A549 (cell line): ENCODE data around the gene LHFPL2. TPM values are rescaled to one million over a fixed set of nuclear protein-coding genes. Genes with fewer than 3 reads are reported as not detected.

Experiments used
- ATAC-seq, 2 experiments: fragments of 200-7000 bp in 1 of 2; fragments of >200 bp in 1 of 2; cut with Nextera tagmentation in 1 of 2; cut with Tn5 transposase in 1 of 2; 3 replicates each; pipeline versions ENCODE4 v1.8.0 to v1.9.1; 2018 to 2020; ENCODE audit warnings: mild to moderate bottlenecking in 1 of 2, moderate library complexity in 1 of 2
- CTCF ChIA-PET: fragments of 300-600 bp; sonication (Branson Sonifier 250); formaldehyde crosslinking; extraction: SDS; loops from one replicate; lab custom pipeline; 2021; ENCODE audit warnings: antibody characterized with exemption, inconsistent platforms; lab: Yijun Ruan, JAX
- POLR2A ChIA-PET: fragments of 350-600 bp; formaldehyde crosslinking; extraction: SDS; loops from one replicate; lab custom pipeline; 2021; ENCODE audit warnings: antibody characterized with exemption, inconsistent platforms; lab: Yijun Ruan, JAX
- DNase-seq, 2 experiments: peaks; one replicate each; pipeline versions ENCODE4 v3.0.0 to v3.0.0-alpha.2; 2011 to 2016; ENCODE audit warnings: low read depth in 1 of 2, low spot score in 1 of 2
- FAIRE-seq: peaks from 2 replicates; lab custom pipeline; 2011; peaks lifted over from hg19 to GRCh38; lab: Jason Lieb, UNC
- H3K27ac ChIP-seq, 2 experiments: fragments of >200 bp; sonication (Bioruptor Twin); formaldehyde crosslinking; 3 replicates each; pipeline ENCODE4 v1.5.1; 2016 to 2017
- H3K4me1 ChIP-seq: fragments of >200 bp; sonication (Bioruptor Twin); formaldehyde crosslinking; 3 replicates; pipeline ENCODE4 v1.6.1; 2016
- H3K4me2 ChIP-seq: fragments of >200 bp; sonication (Bioruptor Twin); formaldehyde crosslinking; 3 replicates; pipeline ENCODE4 v1.6.1; 2016
- H3K4me3 ChIP-seq: fragments of >200 bp; sonication (Bioruptor Twin); formaldehyde crosslinking; 3 replicates; pipeline ENCODE4 v1.5.1; 2016
- H3K9me3 ChIP-seq: fragments of >200 bp; sonication (Bioruptor Twin); formaldehyde crosslinking; 3 replicates; pipeline ENCODE4 v1.6.1; 2016
- CBX2 ChIP-seq: fragments of 200-600 bp; sonication (generic); IDR thresholded peaks from 2 replicates; pipeline ENCODE4 v1.6.1; 2016; ENCODE audit warnings: low read depth, mild to moderate bottlenecking, borderline replicate concordance
- CHD4 ChIP-seq: fragments of 200-600 bp; sonication (generic); IDR thresholded peaks from 2 replicates; pipeline ENCODE4 v1.6.1; 2016; ENCODE audit warnings: antibody characterized with exemption, mild to moderate bottlenecking, borderline replicate concordance
- FOSB ChIP-seq: fragments of 250-450 bp; sonication (Bioruptor Pico); IDR thresholded peaks from 2 replicates; pipeline ENCODE4 v1.5.0; 2020; ENCODE audit warnings: mild to moderate bottlenecking, moderate library complexity
- FOSL2 ChIP-seq, 2 experiments: fragments of 450-650 bp in 1 of 2; fragments of >200 bp in 1 of 2; sonication (Bioruptor Twin) in 1 of 2; formaldehyde crosslinking; IDR thresholded peaks; 2 replicates each; pipeline versions ENCODE4 v1.5.0 to v1.6.1; 2016 to 2020; ENCODE audit warnings: mild to moderate bottlenecking in 1 of 2, moderate library complexity in 1 of 2
- GATA3 ChIP-seq: IDR thresholded peaks from 2 replicates; pipeline ENCODE4 v1.6.1; 2012; ENCODE audit warnings: borderline replicate concordance
- HOXB5 ChIP-seq: fragments of 250-450 bp; sonication (Bioruptor Pico); IDR thresholded peaks from 2 replicates; pipeline ENCODE4 v1.5.0; 2020; ENCODE audit warnings: mild to moderate bottlenecking, moderate library complexity
- JUN ChIP-seq, 2 experiments: fragments of >200 bp; sonication (Bioruptor Twin); formaldehyde crosslinking; IDR thresholded peaks; 2 replicates in 1 of 2; 3 replicates in 1 of 2; pipeline ENCODE4 v1.6.1; 2016 to 2017
- KDM1A ChIP-seq: fragments of 200-600 bp; sonication (generic); IDR thresholded peaks from 2 replicates; pipeline ENCODE4 v1.6.1; 2016; ENCODE audit warnings: low read depth, mild to moderate bottlenecking
- NFE2L2 ChIP-seq: fragments of 150-350 bp; conservative IDR thresholded peaks from 2 replicates; pipeline ENCODE4 v1.6.1; 2014; ENCODE audit warnings: low read length
- PHF8 ChIP-seq: fragments of 200-600 bp; sonication (generic); IDR thresholded peaks from 2 replicates; pipeline ENCODE4 v1.6.1; 2016; ENCODE audit warnings: low read depth, mild to moderate bottlenecking, antibody characterized with exemption, moderate library complexity, borderline replicate concordance
- RARB ChIP-seq: fragments of 250-450 bp; sonication (Bioruptor Pico); IDR thresholded peaks from 2 replicates; pipeline ENCODE4 v1.8.0; 2021; ENCODE audit warnings: mild to moderate bottlenecking, moderate library complexity
- SMC3 ChIP-seq: fragments of >200 bp; sonication (Bioruptor Twin); formaldehyde crosslinking; IDR thresholded peaks from 3 replicates; pipeline ENCODE4 v1.6.1; 2018; ENCODE audit warnings: inconsistent platforms
- SREBF2 ChIP-seq: fragments of 450-650 bp; IDR thresholded peaks from 2 replicates; pipeline ENCODE4 v1.6.1; 2014; ENCODE audit warnings: mild to moderate bottlenecking, moderate library complexity
- TFCP2L1 ChIP-seq: fragments of 250-450 bp; sonication (Bioruptor Pico); IDR thresholded peaks from 2 replicates; pipeline ENCODE4 v1.5.0; 2021; ENCODE audit warnings: mild to moderate bottlenecking
- ZFP36 ChIP-seq: fragments of 450-650 bp; IDR thresholded peaks from 2 replicates; pipeline ENCODE4 v1.6.1; 2014; ENCODE audit warnings: borderline replicate concordance; ENCODE audit not compliant: partially characterized antibody
- WGBS: methylation state at CpG from one replicate; pipeline ENCODE4 v1.1.6; 2017; ENCODE audit errors: missing lambda C conversion rate; 5-methylcytosine and 5-hydroxymethylcytosine counted together
- polyA plus RNA-seq, 4 experiments: library from polyadenylated mRNA; depleted of rRNA in 3 of 4; stranded (reverse); fragments of >200 nt; fragmentation: RNase III in 1 of 4; extraction: RNeasy Plus Mini Kit Qiagen cat#74134 plus additional on column Dnase treatment in 1 of 4; gene quantifications; 2 replicates in 3 of 4; 3 replicates in 1 of 4; pipeline ENCODE4 v1.2.3, GENCODE V29; 2011 to 2017
- TF ChIP-seq, protein P1 (sequence below): fragments of >200 bp; sonication (Bioruptor Twin); formaldehyde crosslinking; IDR thresholded peaks from 3 replicates; pipeline ENCODE4 v1.5.1; 2016
- TF ChIP-seq, protein P2 (sequence below): fragments of 150-350 bp; IDR thresholded peaks from 2 replicates; pipeline ENCODE4 v1.6.1; 2014; ENCODE audit warnings: low read depth, mild to moderate bottlenecking, low read length
- TF ChIP-seq, protein P3 (sequence below): fragments of 200-600 bp; sonication (generic); IDR thresholded peaks from 2 replicates; pipeline ENCODE4 v1.6.1; 2016; ENCODE audit warnings: antibody characterized with exemption, mild to moderate bottlenecking, moderate library complexity
- TF ChIP-seq, protein P4 (sequence below): IDR thresholded peaks from 2 replicates; pipeline ENCODE4 v1.6.1; 2012
- TF ChIP-seq, protein P5 (sequence below): fragments of >200 bp; sonication (Bioruptor Twin); formaldehyde crosslinking; IDR thresholded peaks from 2 replicates; pipeline ENCODE4 v1.6.1; 2016
- TF ChIP-seq, protein P6 (sequence below): IDR thresholded peaks from 2 replicates; pipeline ENCODE4 v1.6.1; 2012
- TF ChIP-seq, protein P7 (sequence below): fragments of 450-650 bp; IDR thresholded peaks from 2 replicates; pipeline ENCODE4 v1.6.1; 2014; ENCODE audit warnings: antibody characterized with exemption

The LHFPL2 gene
- polyA plus RNA-seq, 2 of the 4 experiments (the other 2 are of a cell fraction) = 24.9 to 41.7 TPM

DNA sequence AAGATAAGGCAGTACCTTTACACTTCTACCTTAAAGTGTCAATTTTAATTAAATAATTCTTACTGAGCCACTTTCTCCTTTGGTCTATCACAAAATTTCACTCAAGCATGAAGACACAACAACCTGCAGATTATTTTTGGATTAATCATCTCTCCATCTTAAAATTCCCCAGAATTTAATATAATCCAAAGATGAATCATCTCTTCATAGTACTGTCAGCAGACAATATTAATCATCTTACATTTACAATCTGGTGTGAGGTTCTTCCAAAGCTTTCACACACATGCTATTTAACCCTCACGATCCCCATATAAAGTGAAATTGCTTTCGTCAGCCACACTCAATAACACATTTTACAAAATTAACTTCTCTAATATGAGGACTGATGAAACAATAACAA, 43.0 kb downstream of the LHFPL2 start (continued):
- TF ChIP-seq, protein P1, sequence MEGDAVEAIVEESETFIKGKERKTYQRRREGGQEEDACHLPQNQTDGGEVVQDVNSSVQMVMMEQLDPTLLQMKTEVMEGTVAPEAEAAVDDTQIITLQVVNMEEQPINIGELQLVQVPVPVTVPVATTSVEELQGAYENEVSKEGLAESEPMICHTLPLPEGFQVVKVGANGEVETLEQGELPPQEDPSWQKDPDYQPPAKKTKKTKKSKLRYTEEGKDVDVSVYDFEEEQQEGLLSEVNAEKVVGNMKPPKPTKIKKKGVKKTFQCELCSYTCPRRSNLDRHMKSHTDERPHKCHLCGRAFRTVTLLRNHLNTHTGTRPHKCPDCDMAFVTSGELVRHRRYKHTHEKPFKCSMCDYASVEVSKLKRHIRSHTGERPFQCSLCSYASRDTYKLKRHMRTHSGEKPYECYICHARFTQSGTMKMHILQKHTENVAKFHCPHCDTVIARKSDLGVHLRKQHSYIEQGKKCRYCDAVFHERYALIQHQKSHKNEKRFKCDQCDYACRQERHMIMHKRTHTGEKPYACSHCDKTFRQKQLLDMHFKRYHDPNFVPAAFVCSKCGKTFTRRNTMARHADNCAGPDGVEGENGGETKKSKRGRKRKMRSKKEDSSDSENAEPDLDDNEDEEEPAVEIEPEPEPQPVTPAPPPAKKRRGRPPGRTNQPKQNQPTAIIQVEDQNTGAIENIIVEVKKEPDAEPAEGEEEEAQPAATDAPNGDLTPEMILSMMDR = no peak
- no peak for TF ChIP-seq CBX2
- TF ChIP-seq, protein P2, sequence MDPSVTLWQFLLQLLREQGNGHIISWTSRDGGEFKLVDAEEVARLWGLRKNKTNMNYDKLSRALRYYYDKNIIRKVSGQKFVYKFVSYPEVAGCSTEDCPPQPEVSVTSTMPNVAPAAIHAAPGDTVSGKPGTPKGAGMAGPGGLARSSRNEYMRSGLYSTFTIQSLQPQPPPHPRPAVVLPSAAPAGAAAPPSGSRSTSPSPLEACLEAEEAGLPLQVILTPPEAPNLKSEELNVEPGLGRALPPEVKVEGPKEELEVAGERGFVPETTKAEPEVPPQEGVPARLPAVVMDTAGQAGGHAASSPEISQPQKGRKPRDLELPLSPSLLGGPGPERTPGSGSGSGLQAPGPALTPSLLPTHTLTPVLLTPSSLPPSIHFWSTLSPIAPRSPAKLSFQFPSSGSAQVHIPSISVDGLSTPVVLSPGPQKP = no peak
- TF ChIP-seq TFCP2L1 (CRISPR knock-in tag) = no peak
- TF ChIP-seq JUN (IDR thresholded peaks at IDR 0.05) = 0 out of 5 replicates have a peak, but pooled peaks of 1 of the 2 experiments have one; percentile 20
- TF ChIP-seq, protein P3, sequence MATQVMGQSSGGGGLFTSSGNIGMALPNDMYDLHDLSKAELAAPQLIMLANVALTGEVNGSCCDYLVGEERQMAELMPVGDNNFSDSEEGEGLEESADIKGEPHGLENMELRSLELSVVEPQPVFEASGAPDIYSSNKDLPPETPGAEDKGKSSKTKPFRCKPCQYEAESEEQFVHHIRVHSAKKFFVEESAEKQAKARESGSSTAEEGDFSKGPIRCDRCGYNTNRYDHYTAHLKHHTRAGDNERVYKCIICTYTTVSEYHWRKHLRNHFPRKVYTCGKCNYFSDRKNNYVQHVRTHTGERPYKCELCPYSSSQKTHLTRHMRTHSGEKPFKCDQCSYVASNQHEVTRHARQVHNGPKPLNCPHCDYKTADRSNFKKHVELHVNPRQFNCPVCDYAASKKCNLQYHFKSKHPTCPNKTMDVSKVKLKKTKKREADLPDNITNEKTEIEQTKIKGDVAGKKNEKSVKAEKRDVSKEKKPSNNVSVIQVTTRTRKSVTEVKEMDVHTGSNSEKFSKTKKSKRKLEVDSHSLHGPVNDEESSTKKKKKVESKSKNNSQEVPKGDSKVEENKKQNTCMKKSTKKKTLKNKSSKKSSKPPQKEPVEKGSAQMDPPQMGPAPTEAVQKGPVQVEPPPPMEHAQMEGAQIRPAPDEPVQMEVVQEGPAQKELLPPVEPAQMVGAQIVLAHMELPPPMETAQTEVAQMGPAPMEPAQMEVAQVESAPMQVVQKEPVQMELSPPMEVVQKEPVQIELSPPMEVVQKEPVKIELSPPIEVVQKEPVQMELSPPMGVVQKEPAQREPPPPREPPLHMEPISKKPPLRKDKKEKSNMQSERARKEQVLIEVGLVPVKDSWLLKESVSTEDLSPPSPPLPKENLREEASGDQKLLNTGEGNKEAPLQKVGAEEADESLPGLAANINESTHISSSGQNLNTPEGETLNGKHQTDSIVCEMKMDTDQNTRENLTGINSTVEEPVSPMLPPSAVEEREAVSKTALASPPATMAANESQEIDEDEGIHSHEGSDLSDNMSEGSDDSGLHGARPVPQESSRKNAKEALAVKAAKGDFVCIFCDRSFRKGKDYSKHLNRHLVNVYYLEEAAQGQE = no peak
- no peak for TF ChIP-seq NFE2L2
- no peak for TF ChIP-seq PHF8
- TF ChIP-seq, protein P4, sequence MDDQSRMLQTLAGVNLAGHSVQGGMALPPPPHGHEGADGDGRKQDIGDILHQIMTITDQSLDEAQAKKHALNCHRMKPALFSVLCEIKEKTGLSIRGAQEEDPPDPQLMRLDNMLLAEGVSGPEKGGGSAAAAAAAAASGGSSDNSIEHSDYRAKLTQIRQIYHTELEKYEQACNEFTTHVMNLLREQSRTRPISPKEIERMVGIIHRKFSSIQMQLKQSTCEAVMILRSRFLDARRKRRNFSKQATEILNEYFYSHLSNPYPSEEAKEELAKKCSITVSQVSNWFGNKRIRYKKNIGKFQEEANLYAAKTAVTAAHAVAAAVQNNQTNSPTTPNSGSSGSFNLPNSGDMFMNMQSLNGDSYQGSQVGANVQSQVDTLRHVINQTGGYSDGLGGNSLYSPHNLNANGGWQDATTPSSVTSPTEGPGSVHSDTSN = no peak
- no peak for TF ChIP-seq SMC3
- no peak for TF ChIP-seq ZFP36
- TF ChIP-seq FOSB (CRISPR knock-in tag) = no peak
- TF ChIP-seq, protein P5, sequence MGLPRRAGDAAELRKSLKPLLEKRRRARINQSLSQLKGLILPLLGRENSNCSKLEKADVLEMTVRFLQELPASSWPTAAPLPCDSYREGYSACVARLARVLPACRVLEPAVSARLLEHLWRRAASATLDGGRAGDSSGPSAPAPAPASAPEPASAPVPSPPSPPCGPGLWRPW = no peak
- no peak for TF ChIP-seq KDM1A
- peak; percentile 76 for TF ChIP-seq FOSL2 (IDR thresholded peaks at IDR 0.05)
- peak; percentile 73 for TF ChIP-seq FOSL2 (CRISPR knock-in tag; IDR thresholded peaks at IDR 0.05)
- TF ChIP-seq RARB (CRISPR knock-in tag) = no peak

DNA sequence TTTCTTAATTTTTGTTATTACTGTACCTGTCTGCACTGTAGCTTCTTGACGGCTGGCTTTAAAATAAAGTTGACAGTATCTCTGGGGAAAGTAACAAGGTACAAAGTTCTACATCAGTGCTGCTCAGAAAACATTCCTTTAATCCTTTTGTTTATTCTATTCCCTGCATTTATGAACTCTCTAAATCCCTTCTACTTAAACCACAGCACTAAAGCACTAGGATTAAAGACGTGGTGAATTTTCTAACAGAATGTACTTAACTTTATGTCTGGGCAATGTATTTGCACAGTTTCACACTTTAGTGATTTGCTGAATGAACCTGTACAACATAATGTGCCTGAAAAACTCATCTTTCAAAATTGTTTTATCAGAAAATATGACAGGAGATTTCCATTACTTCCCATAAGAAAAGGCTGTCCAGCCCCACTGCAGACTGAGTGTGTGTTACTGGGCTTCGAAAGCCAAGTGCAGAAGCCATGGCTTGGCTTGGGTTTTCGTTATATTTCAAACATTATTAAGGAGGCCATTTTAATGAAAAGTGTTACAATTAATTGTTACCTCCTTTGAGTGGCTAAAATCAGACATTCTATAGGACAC, 43.8 kb downstream of the LHFPL2 start:
- Histone ChIP-seq H3K9me3 (no peaks in the 10 kb centered on the region), H3K27ac (peak overlapping the region; percentile 88 to 93), H3K4me1 (peaks cover 92% of the 10 kb centered on the region), H3K4me2 (peak overlapping the region; percentile 44), H3K4me3 (no peak overlapping the region)
- POLR2A ChIA-PET = no interaction called here
- WGBS = 58% methylated on average over 4 of the region's 4 CpGs
- ATAC-seq = no peak
- FAIRE-seq = no peak
- no peak for DNase-seq
- CTCF ChIA-PET = no interaction called here
- TF ChIP-seq, protein P3 = no peak
- TF ChIP-seq HOXB5 (no peak), SREBF2 (no peak), CHD4 (no peak), KDM1A (no peak), GATA3 (no peak)
- TF ChIP-seq, protein P6, sequence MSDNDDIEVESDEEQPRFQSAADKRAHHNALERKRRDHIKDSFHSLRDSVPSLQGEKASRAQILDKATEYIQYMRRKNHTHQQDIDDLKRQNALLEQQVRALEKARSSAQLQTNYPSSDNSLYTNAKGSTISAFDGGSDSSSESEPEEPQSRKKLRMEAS = no peak
- TF ChIP-seq, protein P7, sequence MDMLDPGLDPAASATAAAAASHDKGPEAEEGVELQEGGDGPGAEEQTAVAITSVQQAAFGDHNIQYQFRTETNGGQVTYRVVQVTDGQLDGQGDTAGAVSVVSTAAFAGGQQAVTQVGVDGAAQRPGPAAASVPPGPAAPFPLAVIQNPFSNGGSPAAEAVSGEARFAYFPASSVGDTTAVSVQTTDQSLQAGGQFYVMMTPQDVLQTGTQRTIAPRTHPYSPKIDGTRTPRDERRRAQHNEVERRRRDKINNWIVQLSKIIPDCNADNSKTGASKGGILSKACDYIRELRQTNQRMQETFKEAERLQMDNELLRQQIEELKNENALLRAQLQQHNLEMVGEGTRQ = no peak
